ENCODE data around the gene IMPACT.

- TF ChIP-seq CTCF (IDR thresholded peaks at IDR 0.05; ENCODE audit: insufficient read depth, low read depth, low read length) = no peak
- no peak for TF ChIP-seq EZH2 (IDR thresholded peaks at IDR 0.05; ENCODE audit: insufficient read depth, low read length)
Measured at GRCh38 chr18:24427484-24427883, 1.0 kb downstream of the IMPACT start.

Measured in astrocyte (in vitro differentiated cells and primary cell).